ENCODE data around the gene CREB5. TPM values are rescaled to one million over a fixed set of nuclear protein-coding genes. Genes with fewer than 3 reads are reported as not detected.

Gene CREB5
- total RNA-seq, 1 donor = 17.8 TPM

- no peak overlapping the region for H3K4me3 ChIP-seq (ENCODE audit: low read length)
- H3K4me1 ChIP-seq (ENCODE audit: insufficient read depth, low read length) = peaks cover 71% of the 10 kb centered on the region
- no peaks in the 10 kb centered on the region for H3K9me3 ChIP-seq (ENCODE audit: low read depth, low read length)
- no peaks in the 10 kb centered on the region for H3K27me3 ChIP-seq (ENCODE audit: insufficient read depth, low read length)
Observed at GRCh38 chr7:28681693-28682310, 269.5 kb downstream of the CREB5 start.

- H3K9me3 ChIP-seq (ENCODE audit: low read depth, low read length) = no peaks in the 10 kb centered on the region
- H3K4me1 ChIP-seq (ENCODE audit: insufficient read depth, low read length) = peaks cover 76% of the 10 kb centered on the region
- no peak overlapping the region for H3K4me3 ChIP-seq (ENCODE audit: low read length)
- no peaks in the 10 kb centered on the region for H3K27me3 ChIP-seq (ENCODE audit: insufficient read depth, low read length)
Observed at GRCh38 chr7:28682801-28683200, 270.5 kb downstream of the CREB5 start.

- peak overlapping the region; percentile 57 for H3K4me3 ChIP-seq (ENCODE audit: low read length)
- no peaks in the 10 kb centered on the region for H3K9me3 ChIP-seq (ENCODE audit: low read depth, low read length)
- H3K27me3 ChIP-seq (ENCODE audit: insufficient read depth, low read length) = no peaks in the 10 kb centered on the region
- peaks cover 72% of the 10 kb centered on the region for H3K4me1 ChIP-seq (ENCODE audit: insufficient read depth, low read length)
Observed at GRCh38 chr7:28684650-28685241, 272.4 kb downstream of the CREB5 start.

- Histone ChIP-seq H3K9me3 (ENCODE audit: low read depth, low read length) (no peaks in the 10 kb centered on the region), H3K4me1 (ENCODE audit: insufficient read depth, low read length) (peaks cover 72% of the 10 kb centered on the region), H3K4me3 (ENCODE audit: low read length) (peak overlapping the region; percentile 57), H3K27me3 (ENCODE audit: insufficient read depth, low read length) (no peaks in the 10 kb centered on the region)
Observed at GRCh38 chr7:28685242-28685643, 272.9 kb downstream of the CREB5 start.

- H3K4me1 ChIP-seq (ENCODE audit: insufficient read depth, low read length) = peaks cover 72% of the 10 kb centered on the region
- H3K27me3 ChIP-seq (ENCODE audit: insufficient read depth, low read length) = no peaks in the 10 kb centered on the region
- H3K4me3 ChIP-seq (ENCODE audit: low read length) = peak overlapping the region; percentile 57
- no peaks in the 10 kb centered on the region for H3K9me3 ChIP-seq (ENCODE audit: low read depth, low read length)
Observed at GRCh38 chr7:28685644-28686417, 273.5 kb downstream of the CREB5 start.

- no peaks in the 10 kb centered on the region for H3K27me3 ChIP-seq (ENCODE audit: insufficient read depth, low read length)
- no peaks in the 10 kb centered on the region for H3K9me3 ChIP-seq (ENCODE audit: low read depth, low read length)
- H3K4me1 ChIP-seq (ENCODE audit: insufficient read depth, low read length) = peaks cover 66% of the 10 kb centered on the region
- H3K4me3 ChIP-seq (ENCODE audit: low read length) = peak overlapping the region; percentile 57
Observed at GRCh38 chr7:28686418-28686800, 274.1 kb downstream of the CREB5 start.

- H3K9me3 ChIP-seq (ENCODE audit: low read depth, low read length) = no peaks in the 10 kb centered on the region
- H3K27me3 ChIP-seq (ENCODE audit: insufficient read depth, low read length) = no peaks in the 10 kb centered on the region
- H3K4me1 ChIP-seq (ENCODE audit: insufficient read depth, low read length) = peaks cover 55% of the 10 kb centered on the region
- H3K4me3 ChIP-seq (ENCODE audit: low read length) = peak overlapping the region; percentile 57
Observed at GRCh38 chr7:28687537-28687936, 275.2 kb downstream of the CREB5 start.

GRCh38 chr7:28688174-28688573, 275.9 kb downstream of the CREB5 start:
- Histone ChIP-seq H3K4me3 (ENCODE audit: low read length) (no peak overlapping the region), H3K4me1 (ENCODE audit: insufficient read depth, low read length) (peaks cover 49% of the 10 kb centered on the region)

GRCh38 chr7:28688651-28689050, 276.3 kb downstream of the CREB5 start:
- H3K4me1 ChIP-seq (ENCODE audit: insufficient read depth, low read length) = peaks cover 45% of the 10 kb centered on the region
- no peaks in the 10 kb centered on the region for H3K27me3 ChIP-seq (ENCODE audit: insufficient read depth, low read length)
- no peak overlapping the region for H3K4me3 ChIP-seq (ENCODE audit: low read length)
- H3K9me3 ChIP-seq (ENCODE audit: low read depth, low read length) = no peaks in the 10 kb centered on the region

More at GRCh38 chr7:28688174-28688573, 275.9 kb downstream of the CREB5 start:
- no peaks in the 10 kb centered on the region for H3K27me3 ChIP-seq (ENCODE audit: insufficient read depth, low read length)
- H3K9me3 ChIP-seq (ENCODE audit: low read depth, low read length) = no peaks in the 10 kb centered on the region

- H3K9me3 ChIP-seq (ENCODE audit: low read depth, low read length) = no peaks in the 10 kb centered on the region
- peaks cover 20% of the 10 kb centered on the region for H3K4me1 ChIP-seq (ENCODE audit: insufficient read depth, low read length)
- no peaks in the 10 kb centered on the region for H3K27me3 ChIP-seq (ENCODE audit: insufficient read depth, low read length)
- H3K4me3 ChIP-seq (ENCODE audit: low read length) = no peak overlapping the region
Observed at GRCh38 chr7:28695300-28696295, 283.3 kb downstream of the CREB5 start.

- Histone ChIP-seq H3K9me3 (ENCODE audit: low read depth, low read length) (no peaks in the 10 kb centered on the region), H3K4me3 (ENCODE audit: low read length) (no peak overlapping the region), H3K27me3 (ENCODE audit: insufficient read depth, low read length) (no peaks in the 10 kb centered on the region), H3K4me1 (ENCODE audit: insufficient read depth, low read length) (peaks cover 20% of the 10 kb centered on the region)
Observed at GRCh38 chr7:28697913-28698563, 285.7 kb downstream of the CREB5 start.

- Histone ChIP-seq H3K4me3 (ENCODE audit: low read length) (no peak overlapping the region), H3K9me3 (ENCODE audit: low read depth, low read length) (no peaks in the 10 kb centered on the region), H3K4me1 (ENCODE audit: insufficient read depth, low read length) (peaks cover 17% of the 10 kb centered on the region)
Observed at GRCh38 chr7:28698840-28699239, 286.5 kb downstream of the CREB5 start.

GRCh38 chr7:28700096-28700495, 287.8 kb downstream of the CREB5 start:
- Histone ChIP-seq H3K4me3 (ENCODE audit: low read length) (no peak overlapping the region), H3K9me3 (ENCODE audit: low read depth, low read length) (no peaks in the 10 kb centered on the region), H3K4me1 (ENCODE audit: insufficient read depth, low read length) (peaks cover 12% of the 10 kb centered on the region), H3K27me3 (ENCODE audit: insufficient read depth, low read length) (no peaks in the 10 kb centered on the region)

More at GRCh38 chr7:28698840-28699239, 286.5 kb downstream of the CREB5 start:
- H3K27me3 ChIP-seq (ENCODE audit: insufficient read depth, low read length) = no peaks in the 10 kb centered on the region

GRCh38 chr7:28700790-28701203, 288.5 kb downstream of the CREB5 start:
- no peaks in the 10 kb centered on the region for H3K9me3 ChIP-seq (ENCODE audit: low read depth, low read length)
- H3K4me1 ChIP-seq (ENCODE audit: insufficient read depth, low read length) = peaks cover 12% of the 10 kb centered on the region
- H3K4me3 ChIP-seq (ENCODE audit: low read length) = no peak overlapping the region
- no peaks in the 10 kb centered on the region for H3K27me3 ChIP-seq (ENCODE audit: insufficient read depth, low read length)
